ENCODE results near the gene PPP1CA.

DNA sequence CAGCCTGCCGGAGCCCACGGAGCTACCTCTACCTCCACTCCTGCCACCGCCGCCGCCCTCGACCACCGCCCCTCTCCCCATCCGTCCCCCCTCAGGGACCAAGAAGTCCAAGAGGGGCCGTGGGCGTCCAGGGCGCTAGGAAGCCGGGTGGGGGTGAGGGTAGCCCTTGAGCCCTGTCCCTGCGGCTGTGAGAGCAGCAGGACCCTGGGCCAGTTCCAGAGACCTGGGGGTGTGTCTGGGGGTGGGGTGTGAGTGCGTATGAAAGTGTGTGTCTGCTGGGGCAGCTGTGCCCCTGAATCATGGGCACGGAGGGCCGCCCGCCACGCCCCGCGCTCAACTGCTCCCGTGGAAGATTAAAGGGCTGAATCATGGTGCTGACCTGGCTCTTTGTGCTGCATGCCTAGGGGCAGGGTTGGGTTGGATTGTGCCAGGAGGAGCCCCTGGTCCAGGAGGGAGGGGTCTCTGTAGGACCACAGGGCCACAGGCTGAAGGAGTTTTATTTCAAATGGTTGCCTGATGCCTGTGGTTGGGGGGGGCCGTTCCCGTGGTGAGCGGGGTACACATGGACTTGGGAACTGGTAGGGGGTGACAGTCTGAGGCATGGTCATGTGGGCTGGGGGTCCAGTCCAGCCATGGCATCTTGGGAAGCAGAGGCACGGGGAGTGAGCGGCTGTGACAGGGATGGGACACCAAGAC lies 33.5 kb upstream of the PPP1CA start:
- no peak for TF ChIP-seq POLR2A (IDR thresholded peaks at IDR 0.05)
- TF ChIP-seq, protein P1, sequence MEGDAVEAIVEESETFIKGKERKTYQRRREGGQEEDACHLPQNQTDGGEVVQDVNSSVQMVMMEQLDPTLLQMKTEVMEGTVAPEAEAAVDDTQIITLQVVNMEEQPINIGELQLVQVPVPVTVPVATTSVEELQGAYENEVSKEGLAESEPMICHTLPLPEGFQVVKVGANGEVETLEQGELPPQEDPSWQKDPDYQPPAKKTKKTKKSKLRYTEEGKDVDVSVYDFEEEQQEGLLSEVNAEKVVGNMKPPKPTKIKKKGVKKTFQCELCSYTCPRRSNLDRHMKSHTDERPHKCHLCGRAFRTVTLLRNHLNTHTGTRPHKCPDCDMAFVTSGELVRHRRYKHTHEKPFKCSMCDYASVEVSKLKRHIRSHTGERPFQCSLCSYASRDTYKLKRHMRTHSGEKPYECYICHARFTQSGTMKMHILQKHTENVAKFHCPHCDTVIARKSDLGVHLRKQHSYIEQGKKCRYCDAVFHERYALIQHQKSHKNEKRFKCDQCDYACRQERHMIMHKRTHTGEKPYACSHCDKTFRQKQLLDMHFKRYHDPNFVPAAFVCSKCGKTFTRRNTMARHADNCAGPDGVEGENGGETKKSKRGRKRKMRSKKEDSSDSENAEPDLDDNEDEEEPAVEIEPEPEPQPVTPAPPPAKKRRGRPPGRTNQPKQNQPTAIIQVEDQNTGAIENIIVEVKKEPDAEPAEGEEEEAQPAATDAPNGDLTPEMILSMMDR (IDR thresholded peaks at IDR 0.05), result no peak
